ENCODE results near the gene HGFAC.

Gene HGFAC

DNA sequence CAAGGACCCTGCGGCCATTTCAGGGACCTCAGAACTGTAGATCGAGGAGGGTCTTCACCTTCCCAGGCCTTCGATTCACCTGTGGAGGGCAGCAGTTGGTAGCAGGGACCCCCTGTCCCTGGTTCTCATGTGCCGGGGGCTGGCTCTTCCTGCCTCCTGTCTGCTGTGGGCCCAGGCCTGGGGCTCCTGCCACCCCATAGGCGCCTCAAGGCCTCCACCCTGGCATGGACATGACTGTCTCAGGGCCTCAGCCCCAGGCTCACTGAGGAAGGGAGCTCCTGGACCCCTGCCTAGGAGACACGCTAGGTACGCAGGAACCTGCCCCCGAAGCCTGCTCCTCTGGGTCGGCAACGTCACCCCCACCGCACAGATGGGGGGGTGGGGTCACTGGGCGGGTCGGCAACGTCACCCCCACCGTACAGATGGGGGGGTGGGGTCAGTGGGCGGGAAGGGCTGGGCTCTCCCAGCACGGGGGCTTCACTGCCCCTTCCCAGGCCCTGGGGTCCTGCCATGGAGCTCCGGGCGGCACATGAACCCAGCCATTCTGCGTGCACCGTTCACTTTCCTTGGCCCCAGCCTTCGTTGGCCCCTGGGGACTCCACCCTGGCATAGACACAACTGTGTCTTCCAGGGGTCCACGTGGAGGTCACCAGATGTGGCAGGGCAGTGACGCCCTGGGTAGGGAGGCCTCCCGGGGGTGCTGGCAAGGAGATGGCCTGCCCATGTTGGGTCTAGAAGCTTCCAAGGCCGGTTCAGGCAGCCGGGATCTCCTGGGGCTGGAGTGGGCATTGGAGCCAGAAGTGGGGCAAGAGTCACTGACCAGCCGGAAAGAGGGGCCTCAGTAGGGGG, 3.5 kb upstream of the HGFAC start:
- no peak for TF ChIP-seq GATA3 (IDR thresholded peaks at IDR 0.05; ENCODE audit: low read depth, low read length)
- TF ChIP-seq GATA2 (IDR thresholded peaks at IDR 0.05; ENCODE audit: low read depth, low read length) = no peak

DNA sequence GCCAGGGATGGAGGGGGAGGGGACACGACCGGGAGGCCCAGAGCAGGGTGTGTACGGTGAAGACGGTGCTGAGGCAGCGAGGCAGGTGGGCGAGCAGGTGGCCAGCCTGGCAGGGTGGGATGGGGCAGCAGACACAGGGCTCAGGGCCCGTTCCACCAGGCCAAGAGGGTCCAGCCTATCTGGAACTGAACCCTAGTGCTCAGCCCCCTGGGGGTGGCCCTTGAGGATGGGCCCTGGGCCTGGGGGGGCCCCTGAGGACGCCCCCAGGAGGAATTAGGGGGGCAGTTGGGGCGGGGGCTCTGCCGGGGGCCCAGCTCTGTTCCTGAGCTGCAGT, 3.0 kb upstream of the HGFAC start:
- TF ChIP-seq GATA3 (IDR thresholded peaks at IDR 0.05; ENCODE audit: low read depth, low read length) (no peak), GATA2 (IDR thresholded peaks at IDR 0.05; ENCODE audit: low read depth, low read length) (no peak)

- no peak for TF ChIP-seq GATA2 (IDR thresholded peaks at IDR 0.05; ENCODE audit: low read depth, low read length)
- no peak for TF ChIP-seq GATA3 (IDR thresholded peaks at IDR 0.05; ENCODE audit: low read depth, low read length)
These were observed 2.4 kb upstream of the HGFAC start for GRCh38 chr4:3439391-3439790.

GRCh38 chr4:3440011-3440410, 1.8 kb upstream of the HGFAC start:
- TF ChIP-seq GATA2 (IDR thresholded peaks at IDR 0.05; ENCODE audit: low read depth, low read length) (no peak), GATA3 (IDR thresholded peaks at IDR 0.05; ENCODE audit: low read depth, low read length) (no peak)

GRCh38 chr4:3440979-3441500, 728 bp upstream of the HGFAC start:
- TF ChIP-seq GATA3 (IDR thresholded peaks at IDR 0.05; ENCODE audit: low read depth, low read length) (no peak), GATA2 (IDR thresholded peaks at IDR 0.05; ENCODE audit: low read depth, low read length) (no peak)

DNA sequence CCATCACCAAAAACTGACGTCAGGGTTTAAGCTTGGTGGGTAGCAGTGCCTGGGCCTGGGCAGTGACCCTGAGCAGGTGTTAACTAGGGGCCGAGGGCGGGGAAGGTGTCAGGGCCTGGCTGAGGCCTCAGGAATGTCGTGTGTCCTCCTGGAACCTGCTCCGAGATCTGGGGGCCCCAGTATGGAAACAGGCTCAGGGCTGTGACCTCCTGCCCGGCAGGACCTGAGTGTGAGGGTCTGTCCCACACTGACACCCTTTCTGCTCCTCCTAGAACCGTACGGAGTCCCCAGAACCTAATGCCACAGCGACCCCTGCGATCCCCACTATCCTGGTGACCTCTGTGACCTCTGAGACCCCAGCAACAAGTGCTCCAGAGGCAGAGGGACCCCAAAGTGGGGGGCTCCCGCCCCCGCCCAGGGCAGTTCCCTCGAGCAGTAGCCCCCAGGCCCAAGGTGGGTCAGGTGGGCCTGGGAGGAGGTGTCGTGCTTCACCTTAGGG, 741 bp downstream of the HGFAC start:
- TF ChIP-seq GATA2 (IDR thresholded peaks at IDR 0.05; ENCODE audit: low read depth, low read length) (no peak), GATA3 (IDR thresholded peaks at IDR 0.05; ENCODE audit: low read depth, low read length) (no peak)

DNA sequence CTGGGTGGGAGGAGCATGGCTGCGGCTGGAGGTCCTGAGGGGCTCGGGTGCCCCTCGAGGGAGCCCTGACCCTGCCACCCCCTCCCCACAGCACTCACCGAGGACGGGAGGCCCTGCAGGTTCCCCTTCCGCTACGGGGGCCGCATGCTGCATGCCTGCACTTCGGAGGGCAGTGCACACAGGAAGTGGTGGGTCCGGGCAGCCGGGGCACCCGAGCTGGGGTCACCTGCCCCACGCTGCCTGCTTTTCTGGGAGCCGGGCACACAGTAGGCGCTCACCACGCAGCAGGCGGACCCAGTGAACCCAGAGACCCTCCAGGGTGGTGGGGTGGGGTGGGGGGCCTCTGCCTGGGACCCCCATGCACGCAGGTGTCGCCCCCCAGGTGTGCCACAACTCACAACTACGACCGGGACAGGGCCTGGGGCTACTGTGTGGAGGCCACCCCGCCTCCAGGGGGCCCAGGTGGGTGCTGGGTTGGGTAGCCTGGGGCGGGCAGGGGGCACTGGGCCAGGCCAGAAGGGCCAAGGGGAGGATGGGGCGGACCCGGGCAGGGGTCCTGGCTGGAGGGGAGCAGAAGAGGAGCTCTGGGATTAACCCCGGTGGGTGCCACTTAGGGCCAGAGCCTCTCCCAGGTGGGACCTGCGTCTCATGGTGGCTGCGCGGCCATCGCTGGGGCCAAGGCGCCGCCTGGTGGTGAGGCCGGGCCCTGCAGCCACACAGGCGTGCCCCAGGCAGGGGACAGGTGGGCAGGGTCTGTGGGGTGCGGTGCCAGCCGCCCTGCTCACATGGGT, 1.4 kb downstream of the HGFAC start:
- TF ChIP-seq GATA3 (IDR thresholded peaks at IDR 0.05; ENCODE audit: low read depth, low read length) (no peak), GATA2 (IDR thresholded peaks at IDR 0.05; ENCODE audit: low read depth, low read length) (no peak)

- TF ChIP-seq GATA2 (IDR thresholded peaks at IDR 0.05; ENCODE audit: low read depth, low read length) = no peak
- no peak for TF ChIP-seq GATA3 (IDR thresholded peaks at IDR 0.05; ENCODE audit: low read depth, low read length)
These were observed 2.1 kb downstream of the HGFAC start for GRCh38 chr4:3443750-3444309.

- TF ChIP-seq GATA2 (IDR thresholded peaks at IDR 0.05; ENCODE audit: low read depth, low read length) (no peak), GATA3 (IDR thresholded peaks at IDR 0.05; ENCODE audit: low read depth, low read length) (no peak)
These were observed 2.8 kb downstream of the HGFAC start for GRCh38 chr4:3444351-3445110.

DNA sequence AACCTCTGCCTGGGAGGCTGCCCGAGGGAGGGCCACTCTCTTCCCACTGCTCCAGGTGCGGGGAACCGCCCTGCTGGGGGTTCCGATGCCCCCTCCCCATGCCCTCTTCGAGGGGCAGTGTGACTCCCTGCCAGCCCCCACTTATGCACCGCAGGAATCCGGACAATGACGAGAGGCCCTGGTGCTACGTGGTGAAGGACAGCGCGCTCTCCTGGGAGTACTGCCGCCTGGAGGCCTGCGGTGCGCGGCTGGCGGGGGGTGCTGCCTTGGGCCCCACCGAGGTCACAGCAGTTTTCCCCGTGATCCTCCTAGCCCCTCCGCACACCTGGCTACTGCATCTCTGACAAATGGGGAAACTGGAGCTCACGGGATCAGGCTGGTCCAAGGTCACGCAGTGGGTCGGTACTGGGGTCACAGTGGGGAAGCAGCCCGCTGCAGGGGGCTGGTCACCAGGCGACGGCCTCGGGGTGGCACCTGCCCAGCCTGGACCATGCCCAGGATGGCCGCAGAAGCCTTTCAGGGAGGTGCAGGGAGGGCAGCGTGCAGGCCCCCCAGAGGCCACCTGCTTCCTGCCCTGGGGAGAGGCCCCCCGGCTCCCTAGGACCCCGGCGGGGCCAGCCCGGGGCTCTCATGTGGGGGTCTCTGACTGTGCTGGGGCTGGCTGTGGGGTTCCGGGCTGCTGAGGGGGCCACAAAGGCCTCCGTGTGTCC, 3.5 kb downstream of the HGFAC start:
- TF ChIP-seq GATA3 (IDR thresholded peaks at IDR 0.05; ENCODE audit: low read depth, low read length) (no peak), GATA2 (IDR thresholded peaks at IDR 0.05; ENCODE audit: low read depth, low read length) (no peak)

DNA sequence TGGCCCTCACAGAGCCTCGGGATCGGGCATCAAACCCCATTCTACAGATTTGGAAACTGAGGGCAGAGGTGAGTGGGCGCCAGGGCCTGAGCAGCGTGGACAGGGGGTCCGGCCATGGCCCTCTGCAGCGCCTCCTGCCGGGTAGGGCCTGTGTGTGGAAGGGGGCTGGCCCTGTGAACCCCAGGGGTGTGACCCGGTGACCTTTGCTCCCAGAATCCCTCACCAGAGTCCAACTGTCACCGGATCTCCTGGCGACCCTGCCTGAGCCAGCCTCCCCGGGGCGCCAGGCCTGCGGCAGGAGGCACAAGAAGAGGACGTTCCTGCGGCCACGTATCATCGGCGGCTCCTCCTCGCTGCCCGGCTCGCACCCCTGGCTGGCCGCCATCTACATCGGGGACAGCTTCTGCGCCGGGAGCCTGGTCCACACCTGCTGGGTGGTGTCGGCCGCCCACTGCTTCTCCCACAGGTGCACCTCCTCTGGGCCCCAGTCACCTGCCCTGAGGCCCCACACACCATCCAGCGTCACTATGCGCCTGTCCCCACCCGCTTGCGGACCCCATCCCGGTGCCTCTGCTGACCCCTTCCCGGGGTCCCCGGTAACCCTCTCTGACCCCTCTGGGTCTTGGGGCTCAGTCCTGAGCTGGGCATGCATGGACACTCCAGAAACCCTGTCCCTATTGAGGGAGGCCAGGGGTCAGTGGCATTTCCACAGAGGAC, 4.2 kb downstream of the HGFAC start:
- no peak for TF ChIP-seq GATA3 (IDR thresholded peaks at IDR 0.05; ENCODE audit: low read depth, low read length)
- TF ChIP-seq GATA2 (IDR thresholded peaks at IDR 0.05; ENCODE audit: low read depth, low read length) = no peak

- TF ChIP-seq GATA3 (IDR thresholded peaks at IDR 0.05; ENCODE audit: low read depth, low read length) (no peak), GATA2 (IDR thresholded peaks at IDR 0.05; ENCODE audit: low read depth, low read length) (no peak)
These were observed 5.0 kb downstream of the HGFAC start for GRCh38 chr4:3446631-3447320.
